OCI-LY3 (cell line): ENCODE results near the gene DCLK1.

Experiments
- H2AFZ ChIP-seq: fragments of 200-600, 300-600 bp; shearing (Covaris generic); 2 replicates; pipeline ENCODE4 v1.6.0; 2014; ENCODE audit warnings: antibody characterized with exemption, low read depth, low read length
- H3K27ac ChIP-seq: fragments of 200-600, 300-600 bp; sonication (generic); 2 replicates; pipeline ENCODE4 v1.5.1; 2014; ENCODE audit warnings: mild to moderate bottlenecking, low read length, moderate library complexity, mixed read lengths
- H3K27me3 ChIP-seq: fragments of 200-600, 300-600 bp; sonication (generic); 2 replicates; pipeline ENCODE4 v1.6.1; 2014; ENCODE audit warnings: low read depth, low read length, mixed read lengths
- H3K36me3 ChIP-seq: fragments of 200-600, 300-600 bp; sonication (generic); replicated peaks from 2 replicates; pipeline ENCODE3; 2014; ENCODE audit warnings: low read depth, low read length, mixed read lengths
- H3K4me1 ChIP-seq: fragments of 300-600, 200-600 bp; sonication (generic); 2 replicates; pipeline ENCODE4 v1.6.1; 2014; ENCODE audit warnings: low read length, mixed read lengths
- H3K4me2 ChIP-seq: fragments of 200-600, 300-600 bp; sonication (generic); 2 replicates; pipeline ENCODE4 v1.6.1; 2014; ENCODE audit warnings: low read length, mixed read lengths
- H3K4me3 ChIP-seq: fragments of 300-600, 200-600 bp; sonication (generic); 2 replicates; pipeline ENCODE4 v1.5.1; 2014; ENCODE audit warnings: antibody characterized with exemption, mild to moderate bottlenecking, low read length, moderate library complexity
- H3K79me2 ChIP-seq: fragments of 300-600, 200-600 bp; shearing (Covaris generic); 2 replicates; pipeline ENCODE4 v1.6.1; 2014; ENCODE audit warnings: mild to moderate bottlenecking, low read length, mixed read lengths
- H3K9ac ChIP-seq: fragments of 300-600, 200-600 bp; shearing (Covaris generic); 2 replicates; pipeline ENCODE4 v1.6.0; 2014; ENCODE audit warnings: mild to moderate bottlenecking, low read length, moderate library complexity
- H3K9me3 ChIP-seq: fragments of 200-600, 300-600 bp; shearing (Covaris generic); 2 replicates; pipeline ENCODE4 v1.6.1; 2014; ENCODE audit warnings: low read length, mixed read lengths; ENCODE audit not compliant: insufficient read depth
- H4K20me1 ChIP-seq: fragments of 200-600, 300-600 bp; sonication (generic); 2 replicates; pipeline ENCODE4 v1.6.1; 2016; ENCODE audit warnings: low read length, mixed read lengths; ENCODE audit not compliant: insufficient read depth
- CTCF ChIP-seq: fragments of 200-600, 300-600 bp; sonication (generic); IDR thresholded peaks from 2 replicates; pipeline ENCODE4 v1.5.1; 2014; ENCODE audit warnings: antibody characterized with exemption, low read length, low read depth
- EZH2phosphoT487 ChIP-seq: fragments of 200-600 bp; shearing (Covaris generic); IDR thresholded peaks from 2 replicates; pipeline ENCODE4 v1.6.1; 2018; ENCODE audit warnings: antibody characterized with exemption, mixed run types, low read depth

DCLK1 gene

GRCh38 chr13:35727881-35728280 lies 403.3 kb downstream of the DCLK1 start:
- Histone ChIP-seq H3K4me3 (no peak overlapping the region), H3K9me3 (no peaks in the 10 kb centered on the region), H3K9ac (no peak overlapping the region), H3K79me2 (no peaks in the 10 kb centered on the region), H3K27me3 (peaks cover 21% of the 10 kb centered on the region), H4K20me1 (no peaks in the 10 kb centered on the region), H3K36me3 (no peaks in the 10 kb centered on the region), H3K4me1 (no peaks in the 10 kb centered on the region), H3K4me2 (no peak overlapping the region), H2AFZ (no peak overlapping the region), H3K27ac (no peak overlapping the region)
- TF ChIP-seq CTCF (no peak), EZH2phosphoT487 (no peak)

GRCh38 chr13:35724446-35724845 lies 406.7 kb downstream of the DCLK1 start:
- Histone ChIP-seq H3K4me2 (no peak overlapping the region), H3K9ac (no peak overlapping the region), H3K27ac (no peak overlapping the region), H3K36me3 (no peaks in the 10 kb centered on the region), H3K79me2 (no peaks in the 10 kb centered on the region), H3K9me3 (no peaks in the 10 kb centered on the region), H3K4me1 (peaks cover 9% of the 10 kb centered on the region; the same call in 1 of the 2 replicates), H3K4me3 (no peak overlapping the region), H4K20me1 (no peaks in the 10 kb centered on the region), H3K27me3 (peaks cover 19% of the 10 kb centered on the region), H2AFZ (no peak overlapping the region)
- TF ChIP-seq EZH2phosphoT487 (no peak), CTCF (no peak)

DNA sequence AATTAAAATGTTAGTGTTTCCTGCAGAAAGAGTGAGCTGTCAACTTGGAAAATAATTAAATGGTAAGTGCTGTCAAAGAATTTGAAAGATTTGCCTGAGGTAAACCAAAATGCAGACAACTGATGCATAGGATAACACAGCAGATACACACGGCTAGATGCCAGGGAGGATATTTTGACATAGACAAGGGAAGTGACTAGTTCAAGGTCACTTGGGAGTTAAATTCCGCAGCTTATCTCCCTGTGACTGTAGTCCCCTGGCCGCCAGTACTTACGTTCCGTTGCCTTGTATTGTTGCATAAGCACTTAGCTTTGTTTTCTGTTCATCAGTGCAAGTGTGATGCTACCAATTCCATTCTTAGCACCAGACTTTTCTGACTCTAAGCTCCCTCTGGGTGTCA lies 407.4 kb downstream of the DCLK1 start:
- H3K4me1 ChIP-seq = peaks cover 9% of the 10 kb centered on the region; the same call in 1 of the 2 replicates
- H2AFZ ChIP-seq = no peak overlapping the region
- no peak overlapping the region for H3K9ac ChIP-seq
- TF ChIP-seq CTCF = no peak
- no peak for TF ChIP-seq EZH2phosphoT487
- peaks cover 15% of the 10 kb centered on the region for H3K27me3 ChIP-seq
- no peak overlapping the region for H3K4me3 ChIP-seq
- H4K20me1 ChIP-seq = no peaks in the 10 kb centered on the region
- no peak overlapping the region for H3K4me2 ChIP-seq
- H3K27ac ChIP-seq = no peak overlapping the region
- no peaks in the 10 kb centered on the region for H3K9me3 ChIP-seq
- H3K36me3 ChIP-seq = no peaks in the 10 kb centered on the region
- H3K79me2 ChIP-seq = no peaks in the 10 kb centered on the region

DNA sequence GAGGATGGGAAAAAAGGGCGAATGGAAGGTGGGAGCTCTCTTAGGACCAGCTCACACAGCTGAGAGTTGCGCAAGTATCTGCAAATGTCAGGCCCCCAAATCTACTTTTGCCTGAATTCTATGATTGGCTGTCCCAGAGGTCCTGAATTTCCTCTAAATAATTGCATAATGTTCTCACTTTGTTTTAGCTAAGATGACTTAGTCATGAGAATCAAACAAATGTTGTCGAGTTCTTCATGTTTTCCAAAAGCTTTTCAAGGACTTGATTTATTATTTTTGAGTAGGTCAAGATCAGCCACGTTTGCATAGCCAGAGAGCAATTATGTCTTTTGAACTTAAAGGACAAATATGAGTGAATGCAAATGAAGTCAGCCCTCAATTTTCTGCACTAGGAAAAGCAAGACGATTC lies 408.1 kb downstream of the DCLK1 start:
- no peak overlapping the region for H3K4me3 ChIP-seq
- H3K79me2 ChIP-seq = no peaks in the 10 kb centered on the region
- H3K27me3 ChIP-seq = peaks cover 12% of the 10 kb centered on the region; the same call in 1 of the 2 replicates
- H3K36me3 ChIP-seq = no peaks in the 10 kb centered on the region
- H4K20me1 ChIP-seq = no peaks in the 10 kb centered on the region
- no peak overlapping the region for H2AFZ ChIP-seq
- no peak overlapping the region for H3K9ac ChIP-seq
- TF ChIP-seq CTCF (no peak), EZH2phosphoT487 (no peak)
- H3K27ac ChIP-seq = no peak overlapping the region
- H3K9me3 ChIP-seq = no peaks in the 10 kb centered on the region
- peaks cover 9% of the 10 kb centered on the region; the same call in 1 of the 2 replicates for H3K4me1 ChIP-seq
- H3K4me2 ChIP-seq = no peak overlapping the region
